Panc1 (cell line): ENCODE measurements around the gene EVC.

Experiments
- CTCF ChIP-seq: fragments of 450-650 bp; IDR thresholded peaks from 2 replicates; pipeline ENCODE4 v1.5.1; 2017; ENCODE audit warnings: mild to moderate bottlenecking
- POLR2AphosphoS5 ChIP-seq: IDR thresholded peaks from 2 replicates; pipeline ENCODE4 v1.6.1; 2012; ENCODE audit warnings: mild to moderate bottlenecking, low read depth, low read length, moderate library complexity
- REST ChIP-seq, 2 experiments: IDR thresholded peaks; 2 replicates each; pipeline ENCODE4 v1.6.1; 2011 to 2012; ENCODE audit warnings: low read depth in 2 of 2, control low read depth in 1 of 2, low read length in 1 of 2, mild to moderate bottlenecking in 1 of 2, moderate library complexity in 1 of 2; ENCODE audit not compliant: insufficient read depth in 1 of 2
- SIN3A ChIP-seq: IDR thresholded peaks from 2 replicates; pipeline ENCODE4 v1.6.1; 2012; ENCODE audit warnings: low read depth, mild to moderate bottlenecking, low read length, moderate library complexity, borderline replicate concordance; ENCODE audit not compliant: insufficient read depth
- TCF7L2 ChIP-seq: IDR thresholded peaks from 2 replicates; pipeline ENCODE4 v1.6.1; 2011; ENCODE audit warnings: mild to moderate bottlenecking, low read depth, low read length, inconsistent platforms

- no peak for TF ChIP-seq CTCF
- no peak for TF ChIP-seq REST (IDR thresholded peaks at IDR 0.05; ENCODE audit: insufficient read depth in 1 of 2, low read depth in 2 of 2, low read length in 1 of 2)
- TF ChIP-seq POLR2AphosphoS5: no peak
- no peak for TF ChIP-seq SIN3A
- no peak for TF ChIP-seq TCF7L2
These were observed 49.8 kb upstream of the EVC start for GRCh38 chr4:5661237-5661636.
